NCI-H187 (cell line): ENCODE data around the gene MATK.
"Not testable (repeated sequence)": the region's sequence is repeated elsewhere in the genome, so short reads cannot be mapped to it uniquely, and the experiment has no call there.

Source experiments
- DNase-seq, 2 experiments: peaks; one replicate each; lab custom pipeline; 2025; lab: John Stamatoyannopoulos, UW

The MATK gene

GRCh38 chr19:3771000-3771905, 14.9 kb downstream of the MATK start:
- no peak for DNase-seq

DNA sequence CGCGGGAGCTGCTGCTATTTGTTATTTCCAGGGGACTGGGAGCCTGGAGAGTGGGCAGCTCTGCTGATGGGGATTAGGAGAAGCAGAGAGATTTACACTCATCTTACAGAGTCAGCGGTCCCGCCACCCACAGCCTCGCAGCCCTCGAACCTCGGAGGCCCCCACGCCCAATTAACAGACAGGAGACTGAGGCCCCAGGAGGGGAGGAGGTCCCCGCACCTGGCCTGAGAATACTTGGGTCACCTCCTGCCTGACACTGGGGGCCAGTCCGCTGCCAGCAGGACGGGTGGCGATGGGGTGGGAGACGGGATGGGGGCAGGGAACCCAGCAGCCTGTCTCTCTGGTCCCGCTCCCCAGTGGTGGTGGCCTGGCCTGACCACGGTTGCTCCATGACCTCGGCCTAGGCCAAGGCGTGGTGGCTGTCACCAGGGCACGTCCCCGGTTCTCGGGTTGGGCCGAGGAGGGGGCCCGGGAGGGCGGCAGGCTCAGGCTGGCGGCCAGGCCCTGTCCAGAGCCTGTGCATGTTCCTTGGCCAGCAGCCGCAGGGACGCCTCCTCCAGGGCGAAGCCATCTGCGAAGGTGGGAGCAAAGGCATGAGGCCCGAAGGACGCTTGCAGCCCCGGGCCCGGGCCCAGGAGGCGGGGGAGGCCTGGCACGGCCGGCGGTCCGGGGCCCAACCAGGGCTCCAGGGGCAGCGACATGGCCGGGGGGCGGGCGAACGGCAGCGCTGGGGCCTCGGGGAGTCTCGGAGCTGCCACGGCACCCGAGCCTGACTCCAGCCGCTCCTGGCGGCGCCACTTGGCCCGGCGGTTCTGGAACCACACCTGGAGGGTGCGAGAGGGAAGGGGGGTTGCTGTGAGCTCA, 15.8 kb downstream of the MATK start:
- DNase-seq, result no peak

DNA sequence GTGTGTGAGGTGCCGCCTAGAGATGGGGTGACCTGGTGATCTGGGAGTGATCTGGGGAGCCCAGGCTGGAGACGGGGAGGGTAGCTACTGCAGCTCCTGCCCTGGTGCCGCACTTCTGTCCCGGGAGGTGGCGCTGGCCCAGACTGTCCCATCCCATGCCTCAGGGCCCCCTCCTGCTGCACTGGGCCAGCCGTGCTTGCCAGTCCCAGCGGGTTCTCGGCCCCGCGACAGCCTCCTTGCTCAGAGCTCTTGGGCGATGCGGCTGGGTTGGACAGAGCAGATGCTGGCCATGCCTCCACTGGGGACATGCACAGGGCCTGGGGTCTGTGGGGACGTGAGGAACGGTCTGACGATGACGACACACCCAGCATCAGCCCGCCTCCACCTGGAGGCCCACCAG, 16.7 kb downstream of the MATK start:
- no peak for DNase-seq

- no peak for DNase-seq
These were observed 17.5 kb downstream of the MATK start for GRCh38 chr19:3768748-3769099.

DNA sequence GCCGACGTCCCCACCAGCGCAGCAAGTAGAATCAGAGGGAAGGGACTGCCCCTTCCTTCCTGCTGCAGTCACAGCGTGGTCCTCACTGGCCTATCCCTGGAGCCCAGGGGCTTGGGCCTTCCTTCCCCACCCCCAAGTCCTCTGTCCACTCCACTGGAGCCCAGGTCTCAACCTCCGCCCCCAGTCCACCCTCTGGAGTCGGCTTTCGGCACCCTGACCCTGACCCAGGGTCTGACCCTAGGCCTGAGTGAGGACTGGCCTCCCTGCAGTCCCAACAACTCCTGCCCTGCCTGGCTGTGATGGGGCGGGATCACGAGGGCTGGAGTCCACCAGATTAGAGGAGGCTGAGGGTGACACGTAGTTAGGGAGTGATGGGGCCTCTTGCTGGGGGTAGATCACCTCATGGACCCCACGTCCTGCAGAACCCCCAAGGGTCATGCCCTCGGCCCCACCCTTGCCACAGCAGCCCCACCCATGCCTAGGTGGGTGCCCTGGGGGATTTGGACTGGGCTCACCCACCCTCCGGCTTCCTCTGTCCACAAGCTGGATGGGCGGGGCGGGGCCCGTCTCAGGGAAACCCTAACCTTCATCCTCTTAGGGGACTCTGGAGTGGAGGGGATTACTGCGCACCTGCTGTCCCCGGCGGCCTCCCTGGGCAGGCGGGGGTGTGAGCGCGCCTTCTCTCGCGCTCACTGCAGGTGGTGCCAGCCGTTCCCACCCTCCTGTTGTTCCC, 18.0 kb downstream of the MATK start:
- DNase-seq, result no peak

DNA sequence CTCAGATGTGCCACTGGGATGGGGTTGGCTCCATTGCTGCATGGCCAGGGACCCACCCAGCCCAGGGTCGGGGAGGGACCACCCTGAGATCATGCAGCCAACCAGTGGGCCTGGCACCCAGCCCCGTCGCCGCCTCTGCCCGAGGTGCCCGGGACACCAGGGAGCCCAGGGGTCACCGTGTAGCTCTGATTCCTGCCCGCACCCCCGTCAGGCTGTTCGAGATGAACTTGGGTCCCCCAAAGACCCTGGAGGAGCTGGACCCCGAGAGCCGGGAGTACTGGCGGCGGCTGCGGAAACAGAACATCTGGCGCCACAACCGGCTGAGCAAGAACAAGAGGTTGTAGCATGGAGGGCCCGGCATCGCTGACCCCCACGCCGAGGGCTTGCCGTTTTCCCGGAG, 19.1 kb downstream of the MATK start:
- no peak for DNase-seq

- DNase-seq, result no peak
These were observed 19.7 kb downstream of the MATK start for GRCh38 chr19:3766520-3766919.

- DNase-seq, result not testable (repeated sequence)
These were observed 20.4 kb downstream of the MATK start for GRCh38 chr19:3765757-3766156.

DNA sequence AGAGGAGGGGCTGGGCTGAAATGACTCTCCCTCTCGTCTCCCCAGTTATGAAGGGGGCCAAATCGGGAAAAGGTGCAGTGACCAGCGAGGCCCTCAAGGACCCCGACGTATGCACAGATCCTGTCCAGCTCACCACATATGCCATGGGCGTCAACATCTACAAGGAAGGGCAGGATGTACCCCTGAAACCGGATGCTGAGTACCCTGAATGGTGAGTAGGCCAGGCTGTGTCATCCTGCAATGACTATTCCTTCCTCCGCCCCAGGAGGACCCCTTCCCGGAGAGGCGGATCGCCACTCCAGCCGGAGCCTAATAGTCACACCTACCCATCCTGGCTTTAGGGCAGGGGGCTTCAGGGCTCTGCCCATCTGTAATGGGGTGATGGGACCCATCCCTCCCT, 21.1 kb downstream of the MATK start:
- DNase-seq, result no peak

DNA sequence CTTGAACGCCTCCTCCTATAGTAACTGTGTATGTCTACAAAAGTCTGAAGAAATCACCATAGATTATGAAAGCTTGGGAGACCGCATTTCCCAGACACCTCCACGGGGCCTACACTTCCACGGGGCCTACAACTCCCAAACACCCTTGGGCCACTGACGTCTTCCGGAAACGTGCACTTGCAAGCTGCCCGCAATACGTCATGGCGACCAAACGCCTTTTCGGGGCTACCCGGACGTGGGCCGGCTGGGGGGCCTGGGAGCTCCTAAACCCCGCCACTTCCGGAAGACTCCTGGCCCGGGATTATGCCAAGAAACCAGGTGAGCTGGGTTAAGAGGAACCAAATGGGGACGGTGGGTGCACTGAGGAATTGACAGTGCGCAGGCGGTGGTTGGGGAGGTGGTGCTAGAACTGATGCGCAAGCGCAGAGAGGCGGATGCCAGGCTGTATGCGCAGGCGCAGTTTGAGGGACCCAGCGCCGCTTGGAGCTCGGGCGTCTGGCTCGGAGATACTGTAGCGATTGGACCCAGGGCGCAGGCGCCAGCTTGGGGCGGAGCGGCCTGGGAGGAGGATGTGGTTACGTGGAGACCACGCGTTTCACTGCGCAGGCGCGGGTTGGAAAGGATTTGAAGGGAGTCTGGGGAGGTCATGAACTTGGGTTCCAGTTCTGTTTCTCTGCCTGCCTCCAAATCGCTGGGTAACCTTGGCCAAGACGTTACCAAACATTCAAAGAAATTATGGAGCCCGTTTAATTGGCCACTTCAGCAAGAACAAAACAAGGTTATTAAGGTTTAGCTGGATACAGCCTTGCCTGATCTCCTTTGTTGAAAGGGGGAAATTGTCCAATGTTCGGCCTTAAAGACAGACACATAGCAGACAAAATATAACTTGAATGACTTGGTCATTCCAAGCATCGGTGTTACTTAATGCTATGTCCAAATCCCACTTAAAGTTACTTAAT, 23.4 kb downstream of the MATK start, which contains the start of gene MRPL54:
Gene MRPL54 (plus strand): TSS at position 182 of the 959 bp plus-strand sequence. CDS start 19 bp downstream, at position 201.
- DNase-seq, result peak; percentile 98 to 99

GRCh38 chr19:3762130-3762473, 24.1 kb downstream of the MATK start:
- no peak for DNase-seq

GRCh38 chr19:3761382-3762129, 24.6 kb downstream of the MATK start, which contains the start of gene APBA3:
Gene APBA3 (minus strand): TSS chr19:3761692. CDS start chr19:3760264, 1,428 bp downstream.
- peak; percentile 87 to 90 for DNase-seq

GRCh38 chr19:3760871-3761361, 25.3 kb downstream of the MATK start:
- DNase-seq, result no peak

DNA sequence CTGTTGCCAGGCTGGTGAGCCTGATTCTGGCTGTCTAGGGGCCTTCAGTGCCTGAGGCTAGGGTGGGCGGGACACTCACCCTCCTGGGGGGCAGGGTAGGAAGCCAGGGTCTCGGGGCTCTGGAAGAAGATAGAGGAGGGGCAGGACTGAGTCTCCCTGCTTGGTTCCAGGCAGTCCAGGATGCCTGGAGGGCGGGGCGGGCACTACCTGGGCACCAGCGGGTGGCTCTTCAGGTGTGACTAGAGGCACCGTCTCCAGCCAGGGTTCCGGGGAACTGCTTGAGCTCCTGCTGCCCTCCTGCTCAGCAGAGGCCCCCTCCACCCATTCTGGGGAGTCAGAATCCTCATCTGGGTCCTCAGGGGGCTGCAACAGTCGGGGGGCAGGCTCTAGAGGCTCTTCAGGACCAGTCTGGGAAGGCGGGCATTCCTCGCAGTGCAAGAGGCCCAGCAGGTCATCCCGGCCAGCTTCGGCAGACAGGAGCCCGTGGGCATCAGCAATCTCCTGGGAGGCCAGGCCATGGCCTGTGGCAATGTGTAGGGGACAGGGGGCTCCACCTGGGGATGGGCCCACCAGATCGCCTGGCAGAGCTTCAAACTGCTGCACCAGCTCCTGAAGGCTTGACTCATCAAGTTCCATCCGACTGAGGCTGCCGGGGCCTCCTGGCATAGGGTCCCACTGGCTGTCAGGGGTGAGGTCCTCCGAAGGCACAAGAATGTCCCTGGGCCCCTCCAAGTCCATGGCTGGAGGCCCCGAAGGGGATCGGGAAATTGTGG, 26.5 kb downstream of the MATK start:
- DNase-seq, result no peak

GRCh38 chr19:3758297-3758696, 27.9 kb downstream of the MATK start:
- not testable (repeated sequence) for DNase-seq

- DNase-seq, result not testable (repeated sequence)
These were observed 28.5 kb downstream of the MATK start for GRCh38 chr19:3757705-3758104.

DNA sequence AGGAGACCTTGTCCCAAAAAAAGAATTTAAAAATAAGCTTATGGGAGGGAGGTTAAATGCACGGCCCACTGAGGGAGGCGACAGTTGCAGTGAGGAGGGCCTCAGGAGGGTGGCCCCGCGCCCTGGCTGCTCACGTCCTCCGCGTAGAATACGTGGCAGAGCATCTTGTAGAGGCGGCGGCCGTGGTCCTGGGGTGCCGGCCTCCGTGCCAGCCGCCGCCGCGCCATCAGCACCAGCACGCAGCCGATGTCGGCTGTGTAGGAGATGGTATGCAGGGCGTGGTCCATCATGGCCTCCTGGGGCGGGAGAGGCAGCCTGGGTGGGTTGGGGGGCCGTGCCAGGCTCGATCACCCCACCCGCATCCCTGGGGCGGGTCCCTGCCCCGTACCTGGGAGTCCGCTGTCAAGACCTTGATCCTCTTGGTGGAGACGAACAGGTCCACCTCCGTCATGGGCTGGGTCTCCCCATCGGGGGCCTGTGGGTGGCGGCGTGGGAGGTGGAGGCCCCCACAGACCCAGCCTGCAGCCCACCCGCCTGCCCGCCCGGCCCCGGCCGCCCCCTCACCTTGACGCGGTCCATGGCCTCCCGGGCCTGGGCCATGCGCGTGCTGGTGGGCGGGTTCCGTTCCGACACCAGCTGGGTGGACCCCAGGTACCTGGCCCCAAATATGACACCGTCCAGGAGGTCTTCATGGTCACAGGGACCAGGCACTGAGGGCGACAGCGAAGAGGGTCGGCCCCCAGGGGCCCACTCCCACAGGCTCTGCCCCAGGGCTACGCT, 32.4 kb downstream of the MATK start:
- no peak for DNase-seq

- no peak for DNase-seq
These were observed 33.7 kb downstream of the MATK start for GRCh38 chr19:3752492-3752891.
